HG03039 (cell line): ENCODE data around the gene PANK2.
"Not testable (repeated sequence)": the region's sequence is repeated elsewhere in the genome, so short reads cannot be mapped to it uniquely, and the experiment has no call there.

Experiments
- ATAC-seq: cut with Tn5 transposase; IDR thresholded peaks from one replicate; pipeline ENCODE4 v1.9.1; 2021; ENCODE audit warnings: mild to moderate bottlenecking, moderate library complexity; ENCODE audit not compliant: unreplicated experiment

The PANK2 gene

GRCh38 chr20:3869839-3870634 lies 19.1 kb upstream of the PANK2 start:
- ATAC-seq: no peak

- no peak for ATAC-seq
Measured at GRCh38 chr20:3871550-3872265, 17.5 kb upstream of the PANK2 start.

GRCh38 chr20:3873507-3873906 lies 15.7 kb upstream of the PANK2 start:
- no peak for ATAC-seq

GRCh38 chr20:3874194-3874844 lies 14.9 kb upstream of the PANK2 start:
- ATAC-seq: no peak

GRCh38 chr20:3875378-3875974 lies 13.7 kb upstream of the PANK2 start:
- no peak for ATAC-seq

- ATAC-seq: no peak
Measured at GRCh38 chr20:3876000-3876399, 13.2 kb upstream of the PANK2 start.

- no peak for ATAC-seq
Measured at GRCh38 chr20:3876676-3877075, 12.5 kb upstream of the PANK2 start.

GRCh38 chr20:3878921-3879274 lies 10.3 kb upstream of the PANK2 start:
- not testable (repeated sequence) for ATAC-seq

- ATAC-seq: no peak
Measured at GRCh38 chr20:3885715-3886114, 3.5 kb upstream of the PANK2 start.

- ATAC-seq: no peak
Measured at GRCh38 chr20:3887876-3888620, 1.1 kb upstream of the PANK2 start.

GRCh38 chr20:3889489-3890397 lies 556 bp downstream of the PANK2 start:
- peak; percentile 20 for ATAC-seq

GRCh38 chr20:3890398-3890751 lies 1.2 kb downstream of the PANK2 start:
- no peak for ATAC-seq

GRCh38 chr20:3890999-3891929 lies 2.1 kb downstream of the PANK2 start:
- no peak for ATAC-seq

GRCh38 chr20:3894796-3895195 lies 5.6 kb downstream of the PANK2 start:
- no peak for ATAC-seq

GRCh38 chr20:3896302-3896701 lies 7.1 kb downstream of the PANK2 start:
- no peak for ATAC-seq

- no peak for ATAC-seq
Measured at GRCh38 chr20:3896853-3897583, 7.8 kb downstream of the PANK2 start.

GRCh38 chr20:3898181-3898580 lies 9.0 kb downstream of the PANK2 start:
- not testable (repeated sequence) for ATAC-seq

- ATAC-seq: no peak
Measured at GRCh38 chr20:3898639-3899038, 9.5 kb downstream of the PANK2 start.
